GM12864 (cell line): ENCODE measurements around the gene SLC6A5.

Experiments used
- DNase-seq: peaks from one replicate; pipeline ENCODE4 v3.0.0-alpha.2; 2011; ENCODE audit warnings: low read depth
- H3K4me3 ChIP-seq: 2 replicates; pipeline ENCODE4 v1.5.1; 2011; ENCODE audit warnings: mild to moderate bottlenecking, low read depth, low read length, control low read depth
- TF ChIP-seq, protein P1 (sequence below): IDR thresholded peaks from 2 replicates; pipeline ENCODE4 v1.5.1; 2011; ENCODE audit warnings: low read depth, mild to moderate bottlenecking, moderate library complexity, low read length, control low read depth, inconsistent platforms; ENCODE audit errors: missing control alignments

SLC6A5 gene

DNA sequence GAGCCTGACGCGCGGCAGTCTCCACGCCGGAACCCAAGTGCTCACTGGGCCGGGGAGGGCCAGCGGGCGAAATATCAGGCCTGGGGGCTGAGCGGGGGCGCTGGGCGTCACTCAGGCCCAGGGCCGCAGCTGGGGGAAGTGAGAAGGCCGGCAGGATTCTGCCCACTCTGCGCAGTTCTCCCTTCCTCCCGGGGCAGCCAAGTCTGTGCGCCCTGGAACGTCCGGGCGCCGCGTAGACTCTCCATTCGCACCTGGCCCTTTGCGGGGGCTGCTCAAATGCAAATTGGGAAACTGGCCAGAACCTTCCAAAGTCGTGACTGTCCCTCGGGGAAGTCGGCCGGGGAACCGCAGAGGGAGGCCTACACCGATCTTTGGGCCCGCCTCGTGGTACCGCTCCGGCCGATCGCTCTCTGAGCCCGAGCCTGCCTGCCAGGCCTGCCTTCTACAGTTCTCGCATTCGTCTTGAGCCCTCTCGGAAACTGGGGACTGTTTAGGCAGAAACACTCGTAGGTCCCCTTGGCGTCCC, 2.2 kb upstream of the SLC6A5 start:
- H3K4me3 ChIP-seq, result no peak overlapping the region
- no peak for DNase-seq
- TF ChIP-seq, protein P1, sequence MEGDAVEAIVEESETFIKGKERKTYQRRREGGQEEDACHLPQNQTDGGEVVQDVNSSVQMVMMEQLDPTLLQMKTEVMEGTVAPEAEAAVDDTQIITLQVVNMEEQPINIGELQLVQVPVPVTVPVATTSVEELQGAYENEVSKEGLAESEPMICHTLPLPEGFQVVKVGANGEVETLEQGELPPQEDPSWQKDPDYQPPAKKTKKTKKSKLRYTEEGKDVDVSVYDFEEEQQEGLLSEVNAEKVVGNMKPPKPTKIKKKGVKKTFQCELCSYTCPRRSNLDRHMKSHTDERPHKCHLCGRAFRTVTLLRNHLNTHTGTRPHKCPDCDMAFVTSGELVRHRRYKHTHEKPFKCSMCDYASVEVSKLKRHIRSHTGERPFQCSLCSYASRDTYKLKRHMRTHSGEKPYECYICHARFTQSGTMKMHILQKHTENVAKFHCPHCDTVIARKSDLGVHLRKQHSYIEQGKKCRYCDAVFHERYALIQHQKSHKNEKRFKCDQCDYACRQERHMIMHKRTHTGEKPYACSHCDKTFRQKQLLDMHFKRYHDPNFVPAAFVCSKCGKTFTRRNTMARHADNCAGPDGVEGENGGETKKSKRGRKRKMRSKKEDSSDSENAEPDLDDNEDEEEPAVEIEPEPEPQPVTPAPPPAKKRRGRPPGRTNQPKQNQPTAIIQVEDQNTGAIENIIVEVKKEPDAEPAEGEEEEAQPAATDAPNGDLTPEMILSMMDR, result no peak

DNA sequence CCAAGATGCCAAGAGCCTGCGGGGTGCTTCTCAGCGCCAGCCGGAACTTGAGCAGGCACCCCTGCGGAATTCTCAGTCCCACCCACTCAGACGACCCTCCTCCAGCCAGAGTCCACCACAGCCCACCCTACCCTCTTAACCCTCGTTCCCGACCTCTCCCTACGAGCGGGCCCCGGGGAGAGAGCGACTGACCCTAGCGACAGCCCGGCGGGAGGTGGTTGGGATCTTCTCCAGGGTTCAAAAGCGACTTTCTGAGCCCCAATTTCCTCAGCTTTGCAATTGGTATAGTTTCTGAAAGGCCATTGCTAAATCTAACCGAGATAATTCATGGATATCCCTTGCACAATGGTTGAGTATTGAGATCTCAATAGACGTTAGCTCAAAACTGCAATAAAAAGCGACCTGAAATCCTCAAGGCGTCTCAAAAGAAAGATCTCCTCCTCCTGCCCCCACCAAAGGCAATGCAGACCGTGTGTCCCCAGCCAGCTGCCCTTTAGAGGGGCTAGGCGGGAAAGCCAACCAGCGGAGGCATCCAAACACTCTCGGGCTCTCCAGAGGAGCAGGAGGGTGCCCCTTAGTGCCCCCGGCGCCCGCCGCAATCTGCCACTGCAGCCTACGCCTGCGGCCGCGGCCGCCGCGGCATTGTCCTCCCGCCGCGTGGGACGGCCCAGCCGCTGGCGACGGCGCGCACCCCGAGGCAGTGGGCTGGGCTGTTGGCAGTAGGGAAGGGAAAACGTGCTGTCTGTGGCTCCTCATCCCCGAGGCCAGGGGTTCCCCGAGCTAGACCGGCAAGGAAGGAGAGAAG, 1.5 kb upstream of the SLC6A5 start:
- H3K4me3 ChIP-seq, result no peak overlapping the region
- DNase-seq, result no peak
- TF ChIP-seq, protein P1, result no peak

DNA sequence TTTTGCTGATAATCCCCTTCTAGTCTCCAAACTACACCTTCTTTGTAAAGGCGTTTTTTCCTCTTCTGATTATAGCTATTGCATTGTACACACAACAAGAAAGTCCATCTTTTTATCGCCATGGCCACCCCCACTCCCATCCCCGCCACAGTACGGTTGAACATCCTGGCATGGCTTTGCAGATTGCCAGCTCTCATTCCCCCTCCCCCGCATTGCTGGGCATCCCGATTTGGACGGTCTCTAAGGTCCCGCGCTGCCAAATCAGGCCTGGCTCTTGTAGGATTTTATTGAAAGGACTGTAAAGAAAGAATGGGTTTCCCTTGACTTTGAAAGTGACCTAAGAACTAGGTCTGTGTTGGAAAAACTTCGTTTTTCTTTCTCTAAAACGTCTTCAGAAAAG, 916 bp upstream of the SLC6A5 start:
- TF ChIP-seq, protein P1, result no peak
- no peak for DNase-seq
- no peak overlapping the region for H3K4me3 ChIP-seq

DNA sequence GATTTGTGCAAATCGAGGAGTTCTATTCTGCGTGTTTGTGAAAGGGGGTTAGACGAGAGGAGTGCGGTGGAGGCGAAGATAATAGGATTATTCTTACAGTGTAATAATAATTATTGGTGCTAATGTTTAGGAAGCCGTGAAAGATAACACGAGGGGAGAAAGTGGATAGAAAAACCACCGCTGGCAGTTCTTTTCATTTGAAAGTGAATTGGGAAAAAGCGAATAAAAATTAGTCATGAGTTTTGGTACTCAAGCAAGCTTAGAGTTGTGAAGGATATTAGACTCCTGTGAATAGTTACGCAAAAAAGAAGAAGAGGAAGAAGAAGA, 575 bp downstream of the SLC6A5 start:
- DNase-seq, result no peak
- no peak overlapping the region for H3K4me3 ChIP-seq
- TF ChIP-seq, protein P1, result no peak

DNA sequence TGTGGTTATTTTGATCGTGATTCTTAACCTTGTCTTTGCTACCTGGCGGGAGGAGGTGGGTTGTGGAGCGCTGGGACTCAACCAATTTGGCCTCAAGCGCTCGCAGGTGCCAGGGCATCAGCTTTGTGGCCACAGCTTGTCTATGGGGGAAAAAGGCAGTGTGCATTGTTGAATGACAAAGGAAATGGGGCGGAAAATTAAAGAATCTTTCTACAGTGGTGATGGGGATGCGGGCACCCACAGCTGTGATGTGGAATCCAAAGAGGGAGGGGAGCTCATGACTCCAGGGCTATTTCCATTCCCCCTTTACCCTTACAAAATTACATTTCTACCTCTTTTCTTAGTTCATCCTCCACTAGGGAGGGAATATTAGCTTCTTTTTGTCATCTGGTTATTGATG, 1.1 kb downstream of the SLC6A5 start:
- H3K4me3 ChIP-seq, result no peak overlapping the region
- no peak for DNase-seq
- TF ChIP-seq, protein P1, result no peak

DNA sequence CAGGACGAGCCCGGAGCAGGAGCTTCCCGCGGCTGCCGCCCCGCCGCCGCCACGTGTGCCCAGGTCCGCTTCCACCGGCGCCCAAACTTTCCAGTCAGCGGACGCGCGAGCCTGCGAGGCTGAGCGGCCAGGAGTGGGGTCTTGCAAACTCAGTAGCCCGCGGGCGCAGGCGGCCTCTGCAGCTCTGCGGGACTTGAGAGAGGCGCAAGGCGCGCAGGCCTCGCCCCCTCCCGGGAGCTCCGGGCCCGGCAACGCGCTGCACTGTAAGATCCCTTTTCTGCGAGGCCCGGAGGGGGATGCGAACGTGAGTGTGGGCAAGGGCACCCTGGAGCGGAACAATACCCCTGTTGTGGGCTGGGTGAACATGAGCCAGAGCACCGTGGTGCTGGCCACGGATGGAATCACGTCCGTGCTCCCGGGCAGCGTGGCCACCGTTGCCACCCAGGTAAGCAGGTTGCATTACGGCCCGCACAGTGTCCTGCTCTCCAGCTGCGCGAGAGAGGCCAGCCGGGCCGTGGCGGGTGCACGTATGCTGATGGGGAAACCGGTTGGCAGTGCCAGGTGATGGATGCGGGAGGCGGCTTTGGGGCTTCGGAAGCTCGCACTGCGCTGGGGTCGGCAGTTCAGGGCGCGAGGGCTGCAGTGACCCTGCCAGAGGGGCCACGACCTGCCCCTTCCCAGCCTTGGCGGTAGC, 2.0 kb downstream of the SLC6A5 start:
- TF ChIP-seq, protein P1, result no peak
- no peak overlapping the region for H3K4me3 ChIP-seq
- DNase-seq, result no peak
